ENCODE data around the gene TRAPPC4.
"Not testable (repeated sequence)": the region's sequence is repeated elsewhere in the genome, so short reads cannot be mapped to it uniquely, and the experiment has no call there.

The TRAPPC4 gene

DNA sequence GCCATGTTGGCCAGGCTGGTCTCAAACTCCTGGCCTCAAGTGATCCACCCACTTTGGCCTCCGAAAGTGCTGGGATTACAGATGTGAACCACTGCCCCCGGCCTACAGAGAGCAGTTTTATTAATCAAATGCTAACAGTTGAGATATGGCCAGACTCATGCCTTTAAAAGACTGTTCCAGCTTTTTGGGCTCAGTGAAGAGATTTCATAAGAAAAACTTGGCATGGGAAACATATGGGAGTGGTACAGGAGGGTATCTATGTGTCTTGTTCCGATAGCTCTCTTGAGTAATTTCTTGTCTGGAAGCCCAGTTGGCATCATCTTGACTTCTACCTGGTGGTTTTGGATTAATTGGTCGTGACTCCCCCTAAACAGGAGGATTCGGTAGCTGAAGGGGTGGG is 20.3 kb downstream of the TRAPPC4 start:
- DNase-seq = no peak

DNA sequence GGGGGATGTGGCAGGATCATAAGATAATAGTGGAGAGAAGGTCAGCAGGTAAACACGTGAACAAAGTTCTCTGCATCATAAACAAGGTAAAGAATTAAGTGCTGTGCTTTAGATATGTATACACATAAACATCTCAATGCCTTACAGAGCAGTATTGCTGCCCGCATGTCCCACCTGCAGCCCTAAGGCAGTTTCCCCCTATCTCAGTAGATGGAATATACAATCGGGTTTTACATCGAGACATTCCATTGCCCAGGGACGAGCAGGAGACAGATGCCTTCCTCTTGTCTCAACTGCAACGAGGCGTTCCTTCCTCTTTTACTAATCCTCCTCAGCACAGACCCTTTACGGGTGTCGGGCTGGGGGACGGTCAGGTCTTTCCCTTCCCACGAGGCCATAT is 20.9 kb downstream of the TRAPPC4 start:
- DNase-seq = not testable (repeated sequence)

DNA sequence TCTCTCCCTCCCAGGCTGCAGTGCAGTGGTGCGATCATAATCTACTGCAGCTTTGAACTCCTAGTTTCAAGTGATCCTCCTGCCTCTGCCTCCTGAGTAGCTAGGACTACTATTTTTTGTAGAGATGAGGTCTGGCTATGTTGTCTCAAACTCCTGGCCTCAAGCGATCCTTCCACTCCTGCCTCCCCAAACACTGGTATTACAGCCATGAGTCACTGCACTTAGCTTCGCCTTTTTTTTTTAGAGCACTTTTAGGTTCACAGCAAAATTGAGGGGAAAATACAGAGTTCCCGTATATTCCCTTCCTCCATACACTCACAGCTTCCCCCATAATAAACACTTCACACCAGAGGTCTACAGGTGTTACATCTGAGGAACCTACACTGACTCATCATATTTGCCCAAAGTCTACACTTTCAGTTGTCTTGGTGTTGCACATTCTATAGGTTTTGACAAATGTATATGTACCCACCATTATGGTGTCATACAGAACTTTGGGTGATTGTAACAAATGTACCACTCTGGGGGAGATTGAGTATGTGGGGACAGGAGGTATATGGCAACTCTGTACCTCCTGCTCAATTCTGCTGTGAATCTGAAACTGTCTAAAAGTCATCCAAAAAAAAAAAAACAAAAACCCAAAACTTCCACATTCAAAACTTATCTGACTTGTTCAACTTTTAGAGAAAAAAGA is 23.4 kb downstream of the TRAPPC4 start:
- DNase-seq = no peak

DNA sequence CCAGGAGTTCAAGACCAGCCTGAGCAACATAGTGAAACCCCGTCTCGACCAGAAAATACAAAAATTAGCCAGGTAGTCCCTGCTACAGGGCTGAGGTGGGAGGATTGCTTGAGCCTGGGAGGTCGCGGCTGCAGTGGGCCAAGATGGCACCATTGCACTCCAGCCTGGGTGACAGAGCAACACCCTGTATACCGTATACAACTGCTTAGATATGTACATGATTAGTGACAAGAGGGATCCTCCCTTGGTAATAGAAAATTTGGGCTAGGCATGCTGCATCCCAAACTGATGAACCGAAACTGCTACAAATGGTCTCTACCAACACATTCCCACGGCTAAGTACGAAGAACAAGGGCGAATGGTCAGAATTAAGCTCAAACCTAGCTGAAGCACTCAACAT is 24.4 kb downstream of the TRAPPC4 start:
- DNase-seq = no peak

DNA sequence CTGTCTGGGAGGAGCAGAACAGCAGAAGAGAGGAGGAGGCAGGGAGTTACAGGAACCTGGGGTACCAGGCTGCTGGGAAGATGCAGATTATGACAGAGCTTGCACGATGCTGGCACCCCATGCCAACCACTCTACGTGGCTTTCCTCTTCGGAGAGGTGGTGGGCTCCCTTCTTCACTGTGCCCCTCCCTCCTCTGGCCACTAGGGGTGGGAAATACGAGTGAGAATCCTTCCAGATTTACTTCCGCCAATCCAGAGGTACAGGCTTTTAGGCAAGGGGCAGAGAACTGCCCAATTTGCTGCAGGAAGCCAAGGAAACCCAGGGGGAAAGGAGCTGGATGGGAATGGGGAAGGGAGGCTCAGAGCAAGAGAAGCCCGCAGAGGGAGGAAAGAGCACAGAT is 26.1 kb downstream of the TRAPPC4 start:
- no peak for DNase-seq

DNA sequence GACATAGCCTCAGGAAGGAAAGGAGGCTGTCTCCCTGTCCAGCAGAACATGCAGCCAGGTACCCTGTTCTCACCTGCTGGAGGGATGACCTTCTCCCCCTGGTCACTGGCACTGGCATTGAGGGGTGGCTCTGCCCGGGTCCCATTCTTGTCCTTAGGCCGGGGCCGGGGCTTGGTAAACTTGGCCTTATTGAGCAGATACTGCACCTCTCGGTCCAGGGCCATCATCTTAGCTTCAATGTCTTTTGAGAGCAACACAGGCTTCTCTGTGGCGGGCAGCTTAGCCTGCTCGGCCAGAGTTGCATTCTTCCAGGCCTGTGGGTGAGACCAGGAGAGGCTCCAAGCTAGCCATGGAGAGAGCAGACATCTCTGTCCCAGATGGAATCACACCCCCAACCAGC is 27.9 kb downstream of the TRAPPC4 start:
- no peak for DNase-seq

DNA sequence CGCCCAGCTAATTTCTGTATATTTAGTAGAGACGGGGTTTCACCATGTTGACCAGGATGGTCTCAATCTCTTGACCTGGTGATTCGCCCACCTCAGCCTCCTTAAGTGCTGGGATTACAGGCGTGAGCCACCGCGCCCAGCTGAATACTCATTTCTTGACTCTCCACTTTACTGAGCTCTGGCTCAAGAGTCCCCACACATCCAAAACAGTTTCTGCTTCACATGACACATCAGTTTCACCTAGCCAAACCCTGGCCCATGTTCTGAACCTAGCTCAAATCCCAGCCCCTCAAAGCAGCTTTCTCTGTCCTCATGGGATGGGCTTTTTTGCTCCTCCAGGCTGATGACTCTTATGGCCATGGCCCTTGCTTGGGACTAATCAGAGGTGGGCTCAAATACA is 28.6 kb downstream of the TRAPPC4 start:
- no peak for DNase-seq

DNA sequence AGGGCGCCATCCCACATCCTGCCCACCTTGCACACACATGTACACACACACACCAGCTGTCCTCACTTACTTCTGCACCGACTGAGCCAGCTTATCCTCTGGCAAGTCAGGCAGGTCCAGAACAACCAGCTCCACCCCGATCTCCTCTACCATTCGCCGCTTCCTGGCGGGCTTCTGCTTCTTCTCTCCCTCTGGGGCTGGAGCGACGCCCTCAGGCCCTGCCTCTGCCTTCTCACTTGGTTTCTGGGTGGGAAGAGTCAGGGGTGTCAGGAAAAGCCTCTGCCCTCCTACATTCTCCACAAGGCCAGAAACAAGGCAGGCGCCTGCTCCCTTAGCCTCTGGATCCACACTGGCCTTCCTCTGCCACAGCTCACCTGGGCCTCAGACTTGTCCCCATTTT is 30.1 kb downstream of the TRAPPC4 start:
- DNase-seq = no peak

DNA sequence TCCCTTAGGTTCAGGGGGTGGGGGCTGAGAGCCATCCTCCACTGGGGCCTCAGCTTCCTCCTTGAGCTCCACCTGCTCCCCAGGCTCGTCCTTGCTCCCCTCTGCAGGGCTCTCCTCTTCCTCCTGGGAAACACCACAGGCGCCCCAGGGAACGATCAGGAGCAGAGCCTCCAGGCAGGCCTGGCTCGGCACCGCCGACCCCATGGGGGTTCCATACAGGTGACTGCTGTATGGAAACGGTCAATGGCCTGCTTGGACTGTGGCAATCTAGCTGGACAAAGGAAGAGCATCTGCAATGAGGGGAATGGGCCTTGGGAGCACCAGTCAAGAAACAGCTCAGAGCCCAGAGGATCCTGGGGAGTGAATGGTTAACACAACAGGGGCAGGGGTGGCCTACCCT is 30.5 kb downstream of the TRAPPC4 start:
- DNase-seq = no peak

DNA sequence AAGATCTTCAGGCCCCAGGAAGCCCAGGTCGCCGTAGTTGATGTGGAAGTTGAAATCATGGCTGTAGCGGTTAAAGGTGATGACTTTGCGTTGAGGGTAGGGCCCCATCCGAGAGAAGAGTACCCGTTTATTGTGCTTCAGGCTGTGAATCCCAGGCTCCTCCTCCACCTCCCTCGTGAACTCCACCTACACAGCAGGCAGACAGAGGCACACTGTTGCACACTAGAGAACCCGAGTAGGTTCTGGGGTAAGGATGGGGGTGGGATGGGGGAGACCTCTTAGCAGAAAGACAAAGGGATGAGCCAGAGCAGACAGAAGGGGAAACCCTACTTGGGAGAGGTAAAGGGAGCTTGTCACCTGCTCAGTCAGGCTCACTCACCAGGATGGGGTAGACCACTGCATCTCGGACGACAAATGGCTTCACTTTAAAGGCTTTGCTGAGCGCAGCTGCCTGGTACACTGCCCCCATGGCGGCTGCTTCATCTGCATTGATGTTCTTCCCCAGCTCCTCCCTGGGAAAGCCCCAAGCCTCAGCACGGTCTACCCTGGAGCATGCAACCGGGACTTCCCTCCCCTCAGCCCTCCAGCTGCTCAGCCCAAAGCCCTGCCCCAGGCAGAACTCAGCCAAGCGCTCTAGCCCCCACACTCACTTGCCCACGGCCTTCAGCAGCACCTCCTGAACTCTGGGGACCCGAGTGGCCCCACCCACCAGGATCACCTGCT is 33.0 kb downstream of the TRAPPC4 start:
- DNase-seq = peak in 1 of 4 experiments; percentile 14

DNA sequence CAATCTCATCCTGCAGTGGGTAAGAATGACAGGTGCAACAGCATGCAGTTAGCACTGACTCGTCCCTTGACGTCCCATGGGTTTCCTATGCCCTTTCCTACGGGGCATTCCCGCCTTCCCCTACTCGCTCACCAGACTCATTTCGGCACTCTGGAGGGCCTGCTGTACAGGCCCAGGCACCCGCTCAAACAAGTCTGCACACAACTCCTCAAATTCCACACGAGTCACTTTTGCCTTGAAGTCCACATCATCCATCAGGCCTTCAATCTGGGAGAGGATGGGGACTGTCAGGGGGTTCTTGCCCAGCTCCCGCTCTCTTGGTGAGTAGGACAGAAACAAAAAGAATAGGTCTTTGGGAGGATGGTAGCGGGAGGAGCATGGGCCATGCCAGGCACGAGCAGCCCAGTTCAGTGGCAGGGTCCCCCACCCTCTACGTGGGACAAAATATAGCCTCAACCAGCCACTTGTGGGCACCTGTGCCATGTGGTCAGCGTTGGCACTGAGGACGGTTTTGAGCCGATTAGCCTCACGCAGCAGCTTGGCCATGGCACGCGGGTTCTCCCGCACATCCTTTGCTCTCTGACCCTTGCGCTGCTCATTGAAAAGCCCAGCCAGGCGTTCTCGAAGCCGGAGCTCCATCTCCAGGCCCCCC is 33.7 kb downstream of the TRAPPC4 start:
- DNase-seq = no peak

DNA sequence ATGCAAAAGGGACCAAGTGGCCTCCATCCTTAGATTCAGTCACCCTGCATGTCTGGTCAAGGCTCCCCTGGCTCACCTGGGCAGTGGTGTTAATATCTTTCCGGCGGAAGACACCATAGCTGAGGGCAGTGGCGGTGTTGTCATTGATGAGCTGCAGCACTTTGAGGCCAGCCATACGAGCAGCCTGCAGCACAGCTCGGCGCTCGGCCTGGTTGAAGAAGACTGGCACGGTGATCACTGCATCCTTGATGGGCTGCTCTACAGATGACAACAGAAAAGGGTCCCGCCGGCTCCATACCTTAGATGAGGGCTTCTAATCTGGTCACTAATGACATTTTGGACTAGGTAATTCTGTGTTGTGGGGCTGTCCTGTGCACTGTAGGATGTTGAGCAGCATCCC is 35.9 kb downstream of the TRAPPC4 start:
- DNase-seq = no peak

DNA sequence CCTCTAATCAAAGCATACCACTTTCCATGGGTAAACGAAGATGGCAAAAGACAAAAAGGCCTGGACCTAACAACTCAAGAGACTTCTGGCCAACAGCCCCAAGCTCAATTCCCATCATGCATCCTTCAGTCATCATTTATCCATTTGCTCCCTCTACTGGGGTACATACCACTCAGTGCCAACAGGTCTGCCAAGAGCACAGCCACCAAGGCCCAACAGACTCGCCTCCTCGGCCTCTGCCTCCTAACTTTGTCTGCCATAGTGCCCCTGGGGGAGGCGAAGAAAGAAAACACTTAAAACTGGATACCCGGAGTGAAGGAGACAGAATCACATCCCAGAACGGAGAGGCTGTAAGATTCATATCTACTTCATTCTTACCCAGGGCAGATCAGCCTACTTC is 37.3 kb downstream of the TRAPPC4 start:
- no peak for DNase-seq

DNA sequence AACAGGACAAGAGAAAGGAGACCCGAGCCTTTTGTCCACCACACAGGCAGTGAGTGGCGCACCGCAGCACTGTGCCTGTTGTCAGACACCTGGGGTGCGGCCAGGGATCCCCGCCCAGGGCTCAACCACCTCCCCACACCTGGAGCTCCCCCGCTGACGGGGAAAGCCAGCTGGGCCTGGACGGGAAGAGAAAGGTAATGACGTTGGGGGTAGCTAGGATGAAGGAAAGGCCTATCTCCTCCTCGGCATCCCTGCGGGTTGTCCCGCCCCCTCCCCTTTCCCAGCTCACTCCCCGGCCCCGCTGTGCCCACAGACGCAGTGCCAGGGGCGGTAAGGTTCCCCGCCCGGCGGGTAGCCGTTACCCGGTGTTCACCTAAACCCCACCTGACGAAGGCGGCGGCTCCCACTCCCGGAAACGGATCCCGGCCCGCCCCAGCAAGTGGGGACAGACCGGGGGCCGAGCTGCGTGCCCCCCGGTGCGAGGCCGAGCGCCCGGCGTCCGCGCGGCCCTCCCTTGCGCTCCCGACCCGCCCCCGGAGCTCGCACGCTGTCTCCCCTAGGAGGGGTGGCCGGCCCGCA is 37.9 kb downstream of the TRAPPC4 start:
- peak in 1 of 4 experiments; percentile 26 for DNase-seq

DNA sequence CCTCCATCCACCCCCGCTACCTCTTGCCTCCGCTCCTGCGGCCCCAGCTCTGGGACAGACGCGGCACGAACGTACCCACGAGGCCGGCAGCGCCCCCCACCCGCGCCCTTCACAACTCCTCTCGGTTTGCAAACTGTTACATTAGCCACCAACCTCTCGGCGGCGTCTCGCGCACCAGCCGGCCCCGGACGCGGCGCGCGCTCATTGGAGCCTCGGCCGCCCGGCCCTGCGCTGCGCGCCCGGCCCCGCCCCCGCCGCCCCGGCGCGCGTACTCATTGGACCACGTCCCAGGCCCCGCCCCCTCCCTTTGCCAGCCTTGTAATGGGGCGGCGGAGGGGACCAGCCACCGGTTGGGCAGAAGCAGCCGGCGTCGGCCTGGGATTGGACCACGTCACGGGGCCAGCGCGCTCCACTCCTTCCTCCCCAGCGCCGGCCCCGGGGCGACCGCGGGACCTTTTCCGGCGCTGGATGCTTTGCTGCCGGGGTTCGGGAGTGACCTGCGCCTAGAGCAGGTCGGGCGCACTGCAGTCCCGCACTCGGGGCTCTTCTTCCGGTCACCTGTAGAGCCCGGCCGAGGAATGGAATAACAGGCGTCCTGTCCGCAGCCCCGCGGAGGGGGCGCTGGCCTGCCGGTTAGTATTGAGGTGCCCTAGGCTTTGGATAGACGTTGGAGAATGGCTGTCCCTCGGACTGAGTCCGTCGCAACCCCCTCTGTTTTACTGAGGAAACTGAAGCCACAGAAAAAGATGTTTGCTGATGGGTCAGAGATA is 38.6 kb downstream of the TRAPPC4 start, which contains the start of gene HYOU1:
TSS of gene HYOU1 (minus strand) at position 206 of the 770 bp plus-strand sequence. CDS start 1,045 bp downstream, outside the sequence.
- DNase-seq = peak; percentile 95 to 99 (median 98)

DNA sequence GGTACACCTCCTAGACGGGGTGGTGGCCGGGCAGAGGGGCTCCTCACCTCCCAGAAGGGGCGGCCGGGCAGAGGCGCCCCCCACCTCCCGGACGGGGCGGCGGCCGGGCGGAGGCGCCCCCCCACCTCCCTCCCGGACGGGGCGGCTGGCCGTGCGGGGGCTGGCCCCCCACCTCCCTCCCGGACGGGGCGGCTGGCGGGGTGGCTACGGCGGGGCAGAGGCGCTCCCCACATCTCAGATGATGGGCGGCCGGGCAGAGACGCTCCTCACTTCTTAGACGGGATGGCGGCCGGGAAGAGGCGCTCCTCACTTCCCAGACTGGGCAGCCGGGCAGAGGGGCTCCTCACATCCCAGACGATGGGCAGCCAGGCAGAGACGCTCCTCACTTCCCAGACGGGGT is 40.6 kb downstream of the TRAPPC4 start:
- not testable (repeated sequence) for DNase-seq

DNA sequence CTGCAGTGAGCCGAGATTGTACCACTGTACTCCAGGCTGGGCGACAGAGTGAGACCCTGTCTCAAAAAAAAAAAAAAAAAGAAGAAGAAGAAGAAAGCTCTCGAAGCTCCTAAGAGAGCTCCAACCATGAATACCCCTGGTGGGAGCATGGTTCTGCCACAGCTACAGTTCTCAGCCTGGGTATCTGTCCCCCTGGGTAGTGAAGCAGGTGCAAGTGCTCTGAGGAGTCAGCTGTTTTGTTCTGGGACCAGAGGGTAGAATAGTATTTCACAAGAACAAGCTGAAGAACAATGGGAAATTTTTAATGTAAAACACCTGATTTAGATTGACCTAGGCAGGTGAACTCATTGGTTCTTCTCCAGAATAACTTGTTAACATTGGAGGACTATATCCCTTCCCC is 42.7 kb downstream of the TRAPPC4 start:
- DNase-seq = no peak

DNA sequence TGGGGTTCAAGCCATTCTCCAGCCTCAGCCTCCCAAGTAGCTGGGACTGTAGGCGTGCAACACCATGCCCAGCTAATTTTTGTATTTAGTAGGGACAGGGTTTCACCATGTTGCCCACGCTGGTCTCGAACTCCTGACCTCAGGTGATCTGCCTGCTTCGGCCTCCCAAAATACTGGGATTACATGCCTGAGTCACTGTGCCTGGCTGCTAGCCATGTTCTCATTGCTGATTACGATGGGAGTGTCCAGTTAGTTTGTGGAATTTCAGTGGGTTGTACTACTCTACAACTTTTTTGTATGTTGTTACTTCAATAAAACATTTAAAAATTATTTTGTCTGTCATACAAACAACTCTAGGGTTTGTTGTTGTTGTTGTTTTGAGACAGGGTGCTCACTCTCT is 44.2 kb downstream of the TRAPPC4 start:
- no peak for DNase-seq

DNA sequence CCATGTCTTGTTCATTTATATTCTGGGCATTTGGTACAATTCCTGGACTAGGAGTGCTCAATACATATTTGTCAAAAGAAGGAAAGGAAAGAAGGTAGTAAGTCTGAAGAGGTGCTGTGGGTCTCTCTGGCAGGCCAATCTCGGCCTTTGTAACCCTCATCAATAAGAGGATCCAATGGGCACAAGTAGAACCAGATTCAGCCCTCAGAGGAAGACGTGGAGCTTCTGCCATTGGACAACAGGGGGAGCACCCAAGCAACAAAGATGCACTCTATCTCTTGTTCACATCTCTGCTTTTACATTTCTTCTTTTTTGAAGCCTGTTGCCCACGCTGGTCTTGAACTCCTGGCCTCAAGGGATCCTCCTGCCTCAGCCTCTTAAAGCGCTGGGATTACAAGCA is 46.8 kb downstream of the TRAPPC4 start:
- no peak for DNase-seq

DNA sequence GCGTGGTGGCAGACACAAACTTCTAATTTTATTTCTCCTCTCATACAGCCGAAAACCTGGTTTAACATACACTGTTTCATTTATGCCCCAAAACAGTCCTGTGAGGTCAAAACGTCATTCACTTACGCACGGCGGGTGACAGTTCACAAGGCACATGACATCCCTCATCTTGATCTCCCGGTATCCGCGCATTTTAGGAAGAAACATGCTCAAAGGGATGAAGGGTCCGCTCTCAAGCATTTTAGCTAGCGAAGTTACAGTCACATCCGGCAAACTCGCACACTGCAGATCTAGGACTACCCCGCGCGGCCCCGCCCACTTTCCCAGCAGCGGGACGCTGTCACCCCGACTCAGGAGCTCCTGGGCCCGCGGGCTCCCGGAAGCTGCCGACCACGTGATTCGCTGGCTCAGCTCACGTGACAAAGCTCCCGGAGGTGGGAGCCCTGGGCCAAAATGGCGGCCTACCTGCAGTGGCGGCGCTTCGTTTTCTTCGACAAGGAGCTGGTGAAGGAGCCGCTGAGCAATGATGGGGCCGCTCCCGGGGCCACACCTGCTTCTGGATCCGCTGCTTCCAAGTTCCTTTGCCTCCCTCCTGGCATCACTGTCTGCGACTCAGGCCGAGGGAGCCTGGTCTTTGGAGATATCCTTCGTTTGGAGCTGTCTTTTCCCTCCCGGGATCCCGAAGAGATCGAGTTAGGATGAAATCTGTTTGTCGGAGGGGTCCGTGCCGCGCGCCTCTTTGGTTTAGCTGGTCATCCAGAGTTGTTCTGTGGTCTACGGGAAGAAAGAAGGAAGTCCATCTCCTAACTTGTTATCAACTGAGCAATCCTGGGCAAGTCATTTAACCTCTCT is 49.0 kb downstream of the TRAPPC4 start, which contains the start of gene VPS11:
TSS of gene VPS11 (plus strand) at position 448 of the 852 bp plus-strand sequence. CDS start at position 454, 6 bp downstream.
- peak; percentile 91 to 96 (median 94) for DNase-seq
